A549 (cell line): Measurements from ENCODE around the gene DIAPH2.

Experiments used
- CBX2 ChIP-seq: fragments of 200-600 bp; sonication (generic); IDR thresholded peaks from 2 replicates; pipeline ENCODE4 v1.6.1; 2016; ENCODE audit warnings: low read depth, mild to moderate bottlenecking, borderline replicate concordance
- HDAC2 ChIP-seq: fragments of 200-600 bp; sonication (generic); IDR thresholded peaks from 2 replicates; pipeline ENCODE4 v1.6.1; 2016
- HOXB13 ChIP-seq: fragments of 250-450 bp; sonication (Bioruptor Pico); IDR thresholded peaks from 2 replicates; pipeline ENCODE4 v1.5.0; 2020; ENCODE audit warnings: low read depth, mild to moderate bottlenecking, moderate library complexity
- MYC ChIP-seq: IDR thresholded peaks from 2 replicates; pipeline ENCODE4 v1.6.1; 2012; ENCODE audit warnings: mild to moderate bottlenecking, inconsistent platforms, low read length, improper control_type of control experiment, borderline replicate concordance
- POLR2A ChIP-seq: IDR thresholded peaks from 2 replicates; pipeline ENCODE4 v1.6.1; 2012; ENCODE audit warnings: mild to moderate bottlenecking, low read length
- RAD21 ChIP-seq, 2 experiments: fragments of >200 bp in 1 of 2; sonication (Bioruptor Twin) in 1 of 2; formaldehyde crosslinking in 1 of 2; IDR thresholded peaks in 1 of 2; conservative IDR thresholded peaks in 1 of 2; 2 replicates in 1 of 2; 3 replicates in 1 of 2; pipeline ENCODE4 v1.6.1; 2012 to 2018; ENCODE audit warnings: inconsistent platforms in 1 of 2
- SMC3 ChIP-seq: fragments of >200 bp; sonication (Bioruptor Twin); formaldehyde crosslinking; IDR thresholded peaks from 3 replicates; pipeline ENCODE4 v1.6.1; 2018; ENCODE audit warnings: inconsistent platforms
- TF ChIP-seq, protein P1 (sequence below): fragments of >200 bp; sonication (Bioruptor Twin); formaldehyde crosslinking; IDR thresholded peaks from 3 replicates; pipeline ENCODE4 v1.5.1; 2016
- TF ChIP-seq, protein P2 (sequence below): IDR thresholded peaks from 2 replicates; pipeline ENCODE4 v1.6.1; 2012

DNA sequence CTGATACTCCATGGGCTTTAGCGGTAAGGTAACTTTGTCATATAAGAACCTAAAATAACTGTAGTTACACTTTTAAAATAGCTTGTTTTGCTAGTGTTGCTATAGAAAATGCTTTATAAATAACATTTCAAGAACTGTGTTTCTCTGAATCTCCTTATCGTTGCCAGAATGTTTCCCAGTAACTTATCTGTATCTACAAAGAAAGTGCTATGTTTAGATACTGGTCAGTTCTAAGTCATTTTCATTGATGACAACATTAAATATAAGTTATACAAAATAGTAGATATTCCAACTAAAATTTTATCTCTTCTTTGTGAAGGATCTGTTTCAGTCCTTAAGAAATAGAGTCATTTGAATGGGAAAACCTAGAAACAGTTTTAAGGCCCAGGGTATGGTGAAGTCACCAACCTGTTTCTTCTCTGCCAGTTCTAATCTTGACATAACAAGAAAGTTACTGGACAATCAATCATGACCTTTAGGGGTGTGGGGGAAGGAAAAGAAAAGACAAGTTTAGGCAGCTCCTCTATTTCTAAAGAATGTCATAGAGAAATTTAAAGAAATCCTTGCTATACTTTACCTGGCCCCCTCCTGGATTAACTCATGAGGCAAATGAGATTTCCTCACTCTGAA is 625.0 kb downstream of the DIAPH2 start:
- TF ChIP-seq MYC, result no peak
- TF ChIP-seq POLR2A, result no peak
- TF ChIP-seq HDAC2, result no peak
- TF ChIP-seq, protein P1, sequence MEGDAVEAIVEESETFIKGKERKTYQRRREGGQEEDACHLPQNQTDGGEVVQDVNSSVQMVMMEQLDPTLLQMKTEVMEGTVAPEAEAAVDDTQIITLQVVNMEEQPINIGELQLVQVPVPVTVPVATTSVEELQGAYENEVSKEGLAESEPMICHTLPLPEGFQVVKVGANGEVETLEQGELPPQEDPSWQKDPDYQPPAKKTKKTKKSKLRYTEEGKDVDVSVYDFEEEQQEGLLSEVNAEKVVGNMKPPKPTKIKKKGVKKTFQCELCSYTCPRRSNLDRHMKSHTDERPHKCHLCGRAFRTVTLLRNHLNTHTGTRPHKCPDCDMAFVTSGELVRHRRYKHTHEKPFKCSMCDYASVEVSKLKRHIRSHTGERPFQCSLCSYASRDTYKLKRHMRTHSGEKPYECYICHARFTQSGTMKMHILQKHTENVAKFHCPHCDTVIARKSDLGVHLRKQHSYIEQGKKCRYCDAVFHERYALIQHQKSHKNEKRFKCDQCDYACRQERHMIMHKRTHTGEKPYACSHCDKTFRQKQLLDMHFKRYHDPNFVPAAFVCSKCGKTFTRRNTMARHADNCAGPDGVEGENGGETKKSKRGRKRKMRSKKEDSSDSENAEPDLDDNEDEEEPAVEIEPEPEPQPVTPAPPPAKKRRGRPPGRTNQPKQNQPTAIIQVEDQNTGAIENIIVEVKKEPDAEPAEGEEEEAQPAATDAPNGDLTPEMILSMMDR, result no peak
- no peak for TF ChIP-seq HOXB13 (CRISPR knock-in tag)
- TF ChIP-seq SMC3, result no peak
- no peak for TF ChIP-seq RAD21 (conservative IDR thresholded peaks at IDR 0.05 in 1 of 2, IDR thresholded peaks at IDR 0.05 in 1 of 2)
- TF ChIP-seq, protein P2, sequence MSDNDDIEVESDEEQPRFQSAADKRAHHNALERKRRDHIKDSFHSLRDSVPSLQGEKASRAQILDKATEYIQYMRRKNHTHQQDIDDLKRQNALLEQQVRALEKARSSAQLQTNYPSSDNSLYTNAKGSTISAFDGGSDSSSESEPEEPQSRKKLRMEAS, result no peak
- no peak for TF ChIP-seq CBX2
